Measurements from ENCODE around the gene SKI.
A peak's percentile ranks its signal among the peaks of the same experiment; 100 is the strongest.

Gene SKI

GRCh38 chr1:2300004-2300771, 72.1 kb downstream of the SKI start:
- TF ChIP-seq CTCF (IDR thresholded peaks at IDR 0.05; ENCODE audit: control extremely low read depth, extremely low read depth, low read depth, missing control alignments), result no peak
- ChIA-PET POLR2A (interaction anchor here (1.4 kb wide), 1 partner anchor 73 kb away, joined by 3 read pairs; no protein-coding TSS in a partner anchor), CTCF (interaction anchor here (1.0 to 2.3 kb wide), 3 partner anchors 13 to 24 kb away, joined by 3 to 16 read pairs (median 3); no protein-coding TSS in a partner anchor)
- DNase-seq (ENCODE audit: extremely low spot score), result peak; percentile 93

- CTCF ChIA-PET, result interaction anchor here (1.0 to 2.3 kb wide), 2 partner anchors 12 to 14 kb away, joined by 3 to 16 read pairs; no protein-coding TSS in a partner anchor
- POLR2A ChIA-PET, result interaction anchor here (1.4 kb wide), 1 partner anchor 73 kb away, joined by 3 read pairs; no protein-coding TSS in a partner anchor
- TF ChIP-seq CTCF (IDR thresholded peaks at IDR 0.05; ENCODE audit: control extremely low read depth, extremely low read depth, low read depth, missing control alignments), result no peak
- DNase-seq (ENCODE audit: extremely low spot score), result peak; percentile 80
Observed at GRCh38 chr1:2300851-2301606, 72.9 kb downstream of the SKI start.

GRCh38 chr1:2301607-2302291, 73.6 kb downstream of the SKI start:
- TF ChIP-seq CTCF (IDR thresholded peaks at IDR 0.05; ENCODE audit: control extremely low read depth, extremely low read depth, low read depth, missing control alignments), result no peak
- CTCF ChIA-PET, result interaction anchor here (2.3 kb wide), 1 partner anchor 14 kb away, joined by 16 read pairs; no protein-coding TSS in a partner anchor
- POLR2A ChIA-PET, result interaction anchor here (0.5 kb wide), 1 partner anchor 284 kb away, joined by 6 read pairs; no protein-coding TSS in a partner anchor
- DNase-seq (ENCODE audit: extremely low spot score), result no peak

- TF ChIP-seq CTCF (IDR thresholded peaks at IDR 0.05; ENCODE audit: control extremely low read depth, extremely low read depth, low read depth, missing control alignments), result no peak
- POLR2A ChIA-PET, result interaction anchor here (0.5 kb wide), 1 partner anchor 284 kb away, joined by 6 read pairs; no protein-coding TSS in a partner anchor
- no peak for DNase-seq (ENCODE audit: extremely low spot score)
- CTCF ChIA-PET, result no interaction called here
Observed at GRCh38 chr1:2302292-2302925, 74.3 kb downstream of the SKI start.

- POLR2A ChIA-PET, result no interaction called here
- CTCF ChIA-PET, result interaction anchor here (0.8 kb wide), 1 partner anchor 9 kb away, joined by 3 read pairs; no protein-coding TSS in a partner anchor
- TF ChIP-seq CTCF (IDR thresholded peaks at IDR 0.05; ENCODE audit: control extremely low read depth, extremely low read depth, low read depth, missing control alignments), result no peak
- no peak for DNase-seq (ENCODE audit: extremely low spot score)
Observed at GRCh38 chr1:2303016-2303775, 75.1 kb downstream of the SKI start.
